Measurements from ENCODE around the gene MAPK4.

MAPK4 gene

DNA sequence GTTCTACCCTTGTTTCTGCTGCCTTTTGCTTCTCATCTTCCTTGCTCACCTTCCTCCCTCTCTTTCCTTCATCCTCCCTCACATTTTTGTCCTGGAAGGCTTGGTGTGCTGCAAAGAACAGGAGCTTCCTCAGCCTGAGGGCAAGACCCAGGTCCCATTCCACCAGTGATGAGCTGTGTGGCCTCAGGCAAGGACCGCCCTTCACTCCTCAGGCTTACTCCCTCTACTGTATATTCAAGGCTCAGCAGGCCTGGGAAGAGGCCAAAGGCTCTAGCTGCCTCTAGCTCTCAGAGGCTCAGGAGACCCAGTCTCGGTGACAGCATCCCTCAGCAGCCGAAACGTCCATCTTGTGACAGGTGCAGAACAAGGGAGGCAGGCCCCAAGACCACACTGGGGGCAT, 162.4 kb downstream of the MAPK4 start:
- TF ChIP-seq, protein P1, sequence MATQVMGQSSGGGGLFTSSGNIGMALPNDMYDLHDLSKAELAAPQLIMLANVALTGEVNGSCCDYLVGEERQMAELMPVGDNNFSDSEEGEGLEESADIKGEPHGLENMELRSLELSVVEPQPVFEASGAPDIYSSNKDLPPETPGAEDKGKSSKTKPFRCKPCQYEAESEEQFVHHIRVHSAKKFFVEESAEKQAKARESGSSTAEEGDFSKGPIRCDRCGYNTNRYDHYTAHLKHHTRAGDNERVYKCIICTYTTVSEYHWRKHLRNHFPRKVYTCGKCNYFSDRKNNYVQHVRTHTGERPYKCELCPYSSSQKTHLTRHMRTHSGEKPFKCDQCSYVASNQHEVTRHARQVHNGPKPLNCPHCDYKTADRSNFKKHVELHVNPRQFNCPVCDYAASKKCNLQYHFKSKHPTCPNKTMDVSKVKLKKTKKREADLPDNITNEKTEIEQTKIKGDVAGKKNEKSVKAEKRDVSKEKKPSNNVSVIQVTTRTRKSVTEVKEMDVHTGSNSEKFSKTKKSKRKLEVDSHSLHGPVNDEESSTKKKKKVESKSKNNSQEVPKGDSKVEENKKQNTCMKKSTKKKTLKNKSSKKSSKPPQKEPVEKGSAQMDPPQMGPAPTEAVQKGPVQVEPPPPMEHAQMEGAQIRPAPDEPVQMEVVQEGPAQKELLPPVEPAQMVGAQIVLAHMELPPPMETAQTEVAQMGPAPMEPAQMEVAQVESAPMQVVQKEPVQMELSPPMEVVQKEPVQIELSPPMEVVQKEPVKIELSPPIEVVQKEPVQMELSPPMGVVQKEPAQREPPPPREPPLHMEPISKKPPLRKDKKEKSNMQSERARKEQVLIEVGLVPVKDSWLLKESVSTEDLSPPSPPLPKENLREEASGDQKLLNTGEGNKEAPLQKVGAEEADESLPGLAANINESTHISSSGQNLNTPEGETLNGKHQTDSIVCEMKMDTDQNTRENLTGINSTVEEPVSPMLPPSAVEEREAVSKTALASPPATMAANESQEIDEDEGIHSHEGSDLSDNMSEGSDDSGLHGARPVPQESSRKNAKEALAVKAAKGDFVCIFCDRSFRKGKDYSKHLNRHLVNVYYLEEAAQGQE (IDR thresholded peaks at IDR 0.05; ENCODE audit: insufficient replicate concordance, low read depth) = no peak
- no peak for TF ChIP-seq SPI1 (IDR thresholded peaks at IDR 0.05; ENCODE audit: borderline replicate concordance, low read depth)
- TF ChIP-seq POLR2AphosphoS5 (IDR thresholded peaks at IDR 0.05; ENCODE audit: low read depth) = no peak
- TF ChIP-seq, protein P2, sequence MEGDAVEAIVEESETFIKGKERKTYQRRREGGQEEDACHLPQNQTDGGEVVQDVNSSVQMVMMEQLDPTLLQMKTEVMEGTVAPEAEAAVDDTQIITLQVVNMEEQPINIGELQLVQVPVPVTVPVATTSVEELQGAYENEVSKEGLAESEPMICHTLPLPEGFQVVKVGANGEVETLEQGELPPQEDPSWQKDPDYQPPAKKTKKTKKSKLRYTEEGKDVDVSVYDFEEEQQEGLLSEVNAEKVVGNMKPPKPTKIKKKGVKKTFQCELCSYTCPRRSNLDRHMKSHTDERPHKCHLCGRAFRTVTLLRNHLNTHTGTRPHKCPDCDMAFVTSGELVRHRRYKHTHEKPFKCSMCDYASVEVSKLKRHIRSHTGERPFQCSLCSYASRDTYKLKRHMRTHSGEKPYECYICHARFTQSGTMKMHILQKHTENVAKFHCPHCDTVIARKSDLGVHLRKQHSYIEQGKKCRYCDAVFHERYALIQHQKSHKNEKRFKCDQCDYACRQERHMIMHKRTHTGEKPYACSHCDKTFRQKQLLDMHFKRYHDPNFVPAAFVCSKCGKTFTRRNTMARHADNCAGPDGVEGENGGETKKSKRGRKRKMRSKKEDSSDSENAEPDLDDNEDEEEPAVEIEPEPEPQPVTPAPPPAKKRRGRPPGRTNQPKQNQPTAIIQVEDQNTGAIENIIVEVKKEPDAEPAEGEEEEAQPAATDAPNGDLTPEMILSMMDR (IDR thresholded peaks at IDR 0.05; ENCODE audit: insufficient read depth, low read length) = no peak
- no peak for TF ChIP-seq GABPA (IDR thresholded peaks at IDR 0.05; ENCODE audit: low read depth)

DNA sequence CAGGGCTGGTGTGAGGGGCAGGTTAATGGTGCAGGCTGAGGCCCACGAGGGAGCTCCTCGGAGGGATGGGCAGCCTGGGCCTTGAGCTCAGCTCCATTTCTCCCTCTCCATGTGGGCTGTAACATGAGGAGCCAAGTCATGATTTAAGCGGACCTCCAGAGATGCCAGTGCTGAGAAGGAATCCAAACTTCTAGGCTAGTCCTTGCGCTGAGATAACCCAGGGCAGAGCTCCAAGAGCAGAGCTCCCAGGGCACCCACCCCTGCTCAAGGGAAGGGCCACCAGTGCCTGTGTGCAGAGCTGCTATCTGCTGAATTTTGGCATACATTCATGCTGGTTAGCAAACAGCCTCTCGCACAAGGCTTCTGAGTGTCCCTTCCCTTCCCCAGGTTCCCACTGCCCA, 164.9 kb downstream of the MAPK4 start:
- no peak for DNase-seq (ENCODE audit: low read depth in 1 of 2, low spot score in 1 of 2)
- no peak for TF ChIP-seq GABPA (IDR thresholded peaks at IDR 0.05; ENCODE audit: low read depth)
- TF ChIP-seq, protein P2 (IDR thresholded peaks at IDR 0.05; ENCODE audit: insufficient read depth, low read length) = no peak
- TF ChIP-seq, protein P1 (IDR thresholded peaks at IDR 0.05; ENCODE audit: insufficient replicate concordance, low read depth) = no peak
- H3K27me3 ChIP-seq (ENCODE audit: insufficient read depth, poor library complexity, severe bottlenecking) = peaks cover 6% of the 10 kb centered on the region
- H3K27ac ChIP-seq (replicated peaks) = no peak overlapping the region
- H3K4me3 ChIP-seq (replicated peaks; ENCODE audit: insufficient read depth, low read length) = no peak overlapping the region

More for the DNA sequence above, 162.4 kb downstream of the MAPK4 start:
- Histone ChIP-seq H3K27me3 (ENCODE audit: insufficient read depth, poor library complexity, severe bottlenecking) (peaks cover 8% of the 10 kb centered on the region), H3K4me3 (replicated peaks; ENCODE audit: insufficient read depth, low read length) (no peak overlapping the region), H3K27ac (replicated peaks) (no peak overlapping the region)
- no peak for DNase-seq (ENCODE audit: low read depth in 1 of 2, low spot score in 1 of 2)

DNA sequence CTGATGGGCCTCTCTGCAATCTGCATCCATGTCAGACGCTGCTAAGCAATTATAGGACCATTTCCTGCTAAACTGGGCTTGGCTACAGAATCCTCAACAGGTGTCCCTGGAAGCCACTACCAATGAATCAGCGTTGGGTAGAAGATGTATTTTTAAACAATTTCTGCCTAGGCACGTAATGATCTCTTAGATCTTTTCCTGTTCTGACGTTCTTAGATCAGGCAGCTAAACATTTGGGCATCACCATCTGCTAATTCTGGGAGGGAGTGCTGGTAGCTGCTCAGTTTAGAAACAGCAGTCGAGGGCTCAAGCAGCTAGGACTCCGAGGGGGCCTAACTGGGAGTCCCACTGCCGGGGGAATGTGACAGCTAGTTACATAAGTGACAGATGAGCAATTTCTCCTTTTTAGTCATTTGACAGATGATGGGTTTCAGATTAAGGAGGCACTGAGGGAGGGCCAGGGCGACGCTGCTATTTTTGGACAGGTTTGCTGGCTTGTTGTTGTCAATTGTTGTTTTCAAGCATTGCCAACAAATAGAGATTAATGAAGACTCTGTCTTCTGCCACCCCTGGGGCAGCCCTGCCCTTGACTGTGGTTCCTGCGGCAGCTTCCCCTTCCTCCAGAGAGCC, 167.2 kb downstream of the MAPK4 start:
- no peak overlapping the region for H3K27ac ChIP-seq (replicated peaks)
- DNase-seq (ENCODE audit: low read depth in 1 of 2, low spot score in 1 of 2) = peak in 1 of 2 experiments; percentile 9
- TF ChIP-seq POLR2AphosphoS5 (IDR thresholded peaks at IDR 0.05; ENCODE audit: low read depth) = no peak
- TF ChIP-seq, protein P1 (IDR thresholded peaks at IDR 0.05; ENCODE audit: insufficient replicate concordance, low read depth) = no peak
- no peak for TF ChIP-seq GABPA (IDR thresholded peaks at IDR 0.05; ENCODE audit: low read depth)
- peaks cover 3% of the 10 kb centered on the region for H3K27me3 ChIP-seq (ENCODE audit: insufficient read depth, poor library complexity, severe bottlenecking)
- H3K4me3 ChIP-seq (replicated peaks; ENCODE audit: insufficient read depth, low read length) = no peak overlapping the region
